Neuronal stem cell (in vitro differentiated cells): ENCODE measurements around the gene P3H2.
"Not testable (repeated sequence)": the region's sequence is repeated elsewhere in the genome, so short reads cannot be mapped to it uniquely, and the experiment has no call there.

Experiments
- DNase-seq: peaks from one replicate; pipeline ENCODE4 v3.0.0-alpha.2; 2013; ENCODE audit warnings: low spot score
- H2AFZ ChIP-seq: one replicate; pipeline ENCODE4 v1.6.1; 2013; ENCODE audit warnings: mild to moderate bottlenecking, low read length, inconsistent platforms
- H2AK5ac ChIP-seq: 2 replicates; pipeline ENCODE4 v1.6.1; 2013; ENCODE audit warnings: low read depth, mild to moderate bottlenecking, inconsistent platforms, low read length, moderate library complexity, mixed read lengths
- H2BK120ac ChIP-seq: 2 replicates; pipeline ENCODE4 v1.6.1; 2013; ENCODE audit warnings: low read depth, mild to moderate bottlenecking, inconsistent platforms, low read length, moderate library complexity, mixed read lengths
- H2BK12ac ChIP-seq: one replicate; pipeline ENCODE4 v1.6.1; 2013; ENCODE audit warnings: low read length, inconsistent platforms
- H2BK15ac ChIP-seq: 2 replicates; pipeline ENCODE4 v1.6.1; 2013; ENCODE audit warnings: mild to moderate bottlenecking, low read length, inconsistent platforms, mixed read lengths
- H2BK5ac ChIP-seq: one replicate; pipeline ENCODE4 v1.6.1; 2013; ENCODE audit warnings: inconsistent platforms, mild to moderate bottlenecking, low read length, moderate library complexity
- H3K14ac ChIP-seq: one replicate; pipeline ENCODE4 v1.6.1; 2013; ENCODE audit warnings: low read length, inconsistent platforms
- H3K18ac ChIP-seq: 2 replicates; pipeline ENCODE4 v1.6.1; 2013; ENCODE audit warnings: low read length, inconsistent platforms
- H3K23ac ChIP-seq: 2 replicates; pipeline ENCODE4 v1.6.1; 2013; ENCODE audit warnings: low read depth, mild to moderate bottlenecking, mixed read lengths, low read length, inconsistent platforms; ENCODE audit not compliant: poor library complexity
- H3K27ac ChIP-seq: replicated peaks from 3 replicates; pipeline ENCODE4 v1.5.1; 2013; ENCODE audit warnings: low read length, inconsistent platforms
- H3K27me3 ChIP-seq, 3 experiments: 2 replicates each; pipeline ENCODE4 v1.6.1; 2013; ENCODE audit warnings: low read length in 3 of 3, mild to moderate bottlenecking in 2 of 3, inconsistent platforms in 1 of 3, low read depth in 1 of 3, mixed read lengths in 1 of 3, moderate library complexity in 1 of 3; ENCODE audit not compliant: control insufficient read depth in 3 of 3, insufficient read depth in 3 of 3
- H3K36me3 ChIP-seq, 2 donors: replicated peaks in 1 of 2; 2 replicates each; pipeline ENCODE4 v1.6.1; 2013; ENCODE audit warnings: low read length in 2 of 2; ENCODE audit not compliant: control insufficient read depth in 2 of 2, insufficient read depth in 2 of 2
- H3K4ac ChIP-seq: 2 replicates; pipeline ENCODE4 v1.6.1; 2013; ENCODE audit warnings: inconsistent platforms, mild to moderate bottlenecking, low read length, moderate library complexity
- H3K4me1 ChIP-seq, 2 donors: 1 replicate in 1 of 2; 2 replicates in 1 of 2; pipeline ENCODE4 v1.6.1; 2013; ENCODE audit warnings: low read length in 2 of 2, low read depth in 1 of 2; ENCODE audit not compliant: control insufficient read depth in 2 of 2, insufficient read depth in 1 of 2
- H3K4me2 ChIP-seq: one replicate; pipeline ENCODE4 v1.6.1; 2013; ENCODE audit warnings: mild to moderate bottlenecking, low read length, inconsistent platforms; ENCODE audit not compliant: insufficient read depth, poor library complexity, severe bottlenecking
- H3K4me3 ChIP-seq, 2 donors: 2 replicates each; pipeline ENCODE4 v1.5.1; 2013; ENCODE audit warnings: low read length in 2 of 2, mild to moderate bottlenecking in 2 of 2, inconsistent platforms in 1 of 2, moderate library complexity in 1 of 2
- H3K79me1 ChIP-seq: one replicate; pipeline ENCODE4 v1.6.1; 2013; ENCODE audit warnings: low read depth, mild to moderate bottlenecking, inconsistent platforms, low read length, moderate library complexity
- H3K9ac ChIP-seq: one replicate; pipeline ENCODE4 v1.6.1; 2013; ENCODE audit warnings: mild to moderate bottlenecking, low read depth, low read length, inconsistent platforms; ENCODE audit not compliant: poor library complexity
- H3K9me3 ChIP-seq, 2 donors: replicated peaks in 1 of 2; 2 replicates each; pipeline versions ENCODE3 to v1.6.1; 2013; ENCODE audit warnings: low read length in 2 of 2, mild to moderate bottlenecking in 2 of 2, inconsistent platforms in 1 of 2, low read depth in 1 of 2, mixed read lengths in 1 of 2, moderate library complexity in 1 of 2; ENCODE audit not compliant: control insufficient read depth in 2 of 2, insufficient read depth in 1 of 2
- H4K8ac ChIP-seq: one replicate; pipeline ENCODE4 v1.6.1; 2013; ENCODE audit warnings: low read depth, mild to moderate bottlenecking, inconsistent platforms, low read length, moderate library complexity
- H4K91ac ChIP-seq: one replicate; pipeline ENCODE4 v1.6.1; 2013; ENCODE audit warnings: low read length, low read depth, mild to moderate bottlenecking, inconsistent platforms; ENCODE audit not compliant: poor library complexity
- WGBS, 2 donors: extraction: QIAGEN DNeasy Blood & Tissue Kit; methylation state at CpG; one replicate each; pipeline ENCODE4 v1.1.7; 2013; ENCODE audit warnings: missing lambda C conversion rate in 2 of 2, mixed read lengths in 1 of 2; ENCODE audit not compliant: insufficient read length in 2 of 2, insufficient replicate concordance in 1 of 2; ENCODE audit errors: extremely low coverage in 2 of 2; 5-methylcytosine and 5-hydroxymethylcytosine counted together

The P3H2 gene

GRCh38 chr3:189961086-189961485, 159.6 kb downstream of the P3H2 start:
- not testable (repeated sequence) for H3K9me3 ChIP-seq, H3K27ac ChIP-seq, DNase-seq, H4K91ac ChIP-seq, H3K4ac ChIP-seq, H2BK12ac ChIP-seq, H2BK5ac ChIP-seq, H3K4me3 ChIP-seq, H3K4me1 ChIP-seq, H3K23ac ChIP-seq, H3K4me2 ChIP-seq, H3K18ac ChIP-seq, H3K14ac ChIP-seq, H2BK120ac ChIP-seq, H3K27me3 ChIP-seq, H3K79me1 ChIP-seq, H2AK5ac ChIP-seq, H4K8ac ChIP-seq, H2BK15ac ChIP-seq, H3K9ac ChIP-seq
- no CpG with 5 or more reads among the region's 10 CpGs for WGBS, 2 donors
- peaks cover 0 to 18% of the 10 kb centered on the region in 2 donors for H3K36me3 ChIP-seq
- peak overlapping the region; percentile 4 for H2AFZ ChIP-seq

GRCh38 chr3:189954733-189955665, 165.7 kb downstream of the P3H2 start:
- Histone ChIP-seq H2AK5ac (no peak overlapping the region), H2BK12ac (no peak overlapping the region), H3K9me3 (no peaks in the 10 kb centered on the region), H3K4me3 (no peak overlapping the region), H2BK5ac (no peak overlapping the region), H2BK15ac (no peak overlapping the region), H3K18ac (no peak overlapping the region), H3K4me2 (no peak overlapping the region), H4K8ac (no peak overlapping the region), H3K36me3 (no peaks in the 10 kb centered on the region), H3K23ac (no peak overlapping the region), H2AFZ (no peak overlapping the region), H4K91ac (no peak overlapping the region), H3K27ac (no peak overlapping the region), H3K4me1 (no peaks in the 10 kb centered on the region), H3K14ac (no peak overlapping the region), H3K27me3 (no peaks in the 10 kb centered on the region), H2BK120ac (no peak overlapping the region), H3K79me1 (no peaks in the 10 kb centered on the region), H3K4ac (no peak overlapping the region), H3K9ac (no peak overlapping the region)
- no peak for DNase-seq
- WGBS, 2 donors = no CpG with 5 or more reads among the region's 7 CpGs

- no CpG with 5 or more reads among the region's 4 CpGs for WGBS, 2 donors
These were observed 167.1 kb downstream of the P3H2 start for GRCh38 chr3:189953551-189953950.

GRCh38 chr3:189952272-189952671, 168.4 kb downstream of the P3H2 start:
- H2BK120ac ChIP-seq = no peak overlapping the region
- H2AFZ ChIP-seq = no peak overlapping the region
- no peak overlapping the region for H2BK15ac ChIP-seq
- no peaks in the 10 kb centered on the region for H3K9me3 ChIP-seq
- H3K9ac ChIP-seq = no peak overlapping the region
- H3K4ac ChIP-seq = no peak overlapping the region
- no peaks in the 10 kb centered on the region for H3K27me3 ChIP-seq
- H3K23ac ChIP-seq = no peak overlapping the region
- no peaks in the 10 kb centered on the region for H3K79me1 ChIP-seq
- H4K8ac ChIP-seq = no peak overlapping the region
- no peak overlapping the region for H3K27ac ChIP-seq
- no peak overlapping the region for H2BK12ac ChIP-seq
- H3K18ac ChIP-seq = no peak overlapping the region
- H3K4me2 ChIP-seq = no peak overlapping the region
- H2AK5ac ChIP-seq = no peak overlapping the region
- no peak overlapping the region for H2BK5ac ChIP-seq
- no peak for DNase-seq
- WGBS, 2 donors = no CpG with 5 or more reads among the region's 7 CpGs
- no peak overlapping the region for H3K14ac ChIP-seq
- no peaks in the 10 kb centered on the region for H3K36me3 ChIP-seq
- no peak overlapping the region for H3K4me3 ChIP-seq
- no peaks in the 10 kb centered on the region for H3K4me1 ChIP-seq
- no peak overlapping the region for H4K91ac ChIP-seq

More at GRCh38 chr3:189953551-189953950, 167.1 kb downstream of the P3H2 start:
- no peak overlapping the region for H3K9ac ChIP-seq
- H2BK120ac ChIP-seq = no peak overlapping the region
- no peaks in the 10 kb centered on the region for H3K9me3 ChIP-seq
- H4K91ac ChIP-seq = no peak overlapping the region
- H2BK5ac ChIP-seq = no peak overlapping the region
- no peaks in the 10 kb centered on the region for H3K27me3 ChIP-seq
- no peak overlapping the region for H2AFZ ChIP-seq
- H3K23ac ChIP-seq = no peak overlapping the region
- no peaks in the 10 kb centered on the region for H3K79me1 ChIP-seq
- no peak overlapping the region for H3K27ac ChIP-seq
- H4K8ac ChIP-seq = no peak overlapping the region
- no peak overlapping the region for H2BK15ac ChIP-seq
- no peak overlapping the region for H2BK12ac ChIP-seq
- H2AK5ac ChIP-seq = no peak overlapping the region
- H3K4me2 ChIP-seq = no peak overlapping the region
- no peak overlapping the region for H3K14ac ChIP-seq
- H3K36me3 ChIP-seq = no peaks in the 10 kb centered on the region
- H3K4ac ChIP-seq = no peak overlapping the region
- no peak overlapping the region for H3K4me3 ChIP-seq
- no peak for DNase-seq
- H3K4me1 ChIP-seq = no peaks in the 10 kb centered on the region
- no peak overlapping the region for H3K18ac ChIP-seq
